ENCODE results near the gene TAF7. TPM values are rescaled to one million over a fixed set of nuclear protein-coding genes. Genes with fewer than 3 reads are reported as not detected.
A peak's percentile ranks its signal among the peaks of the same experiment; 100 is the strongest.

Gene TAF7
- total RNA-seq, result 10 to 100 TPM; 56.7 to 62.5 TPM

- Mint-ChIP-seq H3K36me3 (ENCODE audit: insufficient read depth in 2 of 2) (peaks cover 32 to 52% of the 10 kb centered on the region in 2 donors), H3K27ac (peak within 1 kb of the TSS; percentile 95), H3K27me3 (ENCODE audit: low read depth) (no peaks in the 10 kb centered on the region), H3K4me3 (peak within 1 kb of the TSS; percentile 90 to 100), H3K4me1 (ENCODE audit: low read depth) (peaks cover 37% of the 10 kb centered on the region), H3K9me3 (peaks cover 15 to 20% of the 10 kb centered on the region in 2 donors)
- peak; percentile 94 to 96 for DNase-seq
- peak; percentile 96 to 98 for ATAC-seq (replicated peaks in 1 of 2)
Measured at GRCh38 chr5:141320225-141321169, at the start of gene TAF7. TSS of gene TAF7 (minus strand) at chr5:141320784. CDS start at chr5:141320044, 740 bp downstream.

DNA sequence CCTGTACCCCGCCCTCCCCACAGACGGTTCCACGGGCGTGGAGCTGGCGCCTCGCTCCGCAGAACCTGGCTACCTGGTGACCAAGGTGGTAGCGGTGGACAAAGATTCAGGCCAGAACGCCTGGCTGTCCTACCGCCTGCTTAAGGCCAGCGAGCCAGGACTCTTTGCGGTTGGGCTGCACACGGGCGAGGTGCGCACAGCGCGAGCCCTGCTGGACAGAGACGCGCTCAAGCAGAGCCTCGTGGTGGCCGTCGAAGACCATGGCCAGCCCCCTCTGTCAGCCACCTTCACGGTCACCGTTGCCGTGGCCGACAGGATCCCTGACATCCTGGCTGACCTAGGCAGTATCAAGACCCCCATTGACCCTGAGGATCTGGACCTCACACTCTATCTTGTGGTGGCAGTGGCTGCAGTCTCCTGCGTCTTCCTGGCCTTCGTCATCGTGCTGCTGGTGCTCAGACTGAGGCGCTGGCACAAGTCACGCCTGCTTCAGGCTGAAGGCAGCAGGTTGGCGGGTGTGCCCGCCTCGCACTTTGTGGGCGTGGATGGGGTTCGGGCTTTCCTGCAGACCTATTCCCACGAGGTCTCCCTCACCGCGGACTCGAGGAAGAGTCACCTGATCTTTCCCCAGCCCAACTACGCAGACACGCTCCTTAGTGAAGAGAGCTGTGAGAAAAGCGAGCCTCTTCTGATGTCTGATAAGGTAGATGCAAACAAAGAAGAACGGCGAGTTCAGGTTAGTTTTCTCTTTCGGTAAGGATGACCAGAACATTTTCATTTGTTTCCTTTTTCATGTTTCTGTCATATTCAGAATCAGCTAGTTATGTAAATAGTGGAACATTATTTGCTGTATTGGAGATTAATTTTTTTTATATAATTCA, 45.7 kb upstream of the TAF7 start:
- Mint-ChIP-seq H3K36me3 (ENCODE audit: insufficient read depth in 2 of 2) (peaks cover 25 to 37% of the 10 kb centered on the region in 2 donors), H3K27ac (no peak overlapping the region), H3K9me3 (peaks cover 9 to 12% of the 10 kb centered on the region in 2 donors), H3K27me3 (ENCODE audit: low read depth) (peaks cover 89% of the 10 kb centered on the region), H3K4me1 (ENCODE audit: low read depth) (peaks cover 15% of the 10 kb centered on the region), H3K4me3 (no peak overlapping the region)
- no peak for ATAC-seq (replicated peaks in 1 of 2)
- DNase-seq, result no peak

DNA sequence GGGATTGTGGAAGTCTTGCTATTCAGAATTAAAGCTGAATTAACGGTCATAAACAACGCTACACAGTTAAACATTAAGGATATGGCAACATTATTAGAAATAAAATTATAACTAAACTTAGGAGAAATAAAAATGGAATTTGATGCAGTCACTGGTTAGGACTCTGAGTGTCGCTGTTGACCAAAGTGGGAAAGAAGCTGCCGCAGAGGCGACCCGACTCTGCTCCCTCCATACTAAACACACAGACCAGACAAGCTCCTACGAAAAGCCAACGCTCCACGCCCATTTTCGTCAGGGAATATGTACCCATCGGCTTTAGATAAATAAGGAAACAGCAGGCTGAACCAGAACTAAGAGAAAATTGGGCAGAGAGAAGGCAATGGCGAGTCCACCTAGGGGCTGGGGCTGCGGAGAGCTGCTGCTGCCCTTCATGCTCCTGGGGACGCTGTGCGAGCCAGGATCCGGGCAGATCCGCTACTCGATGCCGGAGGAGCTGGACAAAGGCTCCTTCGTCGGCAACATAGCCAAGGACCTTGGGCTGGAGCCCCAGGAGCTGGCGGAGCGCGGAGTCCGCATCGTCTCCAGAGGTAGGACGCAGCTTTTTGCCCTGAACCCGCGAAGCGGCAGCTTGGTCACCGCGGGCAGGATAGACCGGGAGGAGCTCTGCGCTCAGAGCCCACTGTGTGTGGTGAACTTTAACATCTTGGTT, 43.5 kb upstream of the TAF7 start, which contains the start of gene PCDHGA5:
PCDHGA5 (plus strand) TSS at position 211 of the 709 bp plus-strand sequence; CDS start at position 380, 169 bp downstream.
- Mint-ChIP-seq H3K4me1 (ENCODE audit: low read depth) (peaks cover 9% of the 10 kb centered on the region), H3K36me3 (ENCODE audit: insufficient read depth in 2 of 2) (peaks cover 33 to 44% of the 10 kb centered on the region in 2 donors), H3K27me3 (ENCODE audit: low read depth) (peaks cover 89% of the 10 kb centered on the region), H3K9me3 (peaks cover 9 to 14% of the 10 kb centered on the region in 2 donors), H3K27ac (peak within 1 kb of the TSS; percentile 83), H3K4me3 (no peak within 1 kb of the TSS)
- ATAC-seq (replicated peaks in 1 of 2) (no peak), DNase-seq (no peak)

DNA sequence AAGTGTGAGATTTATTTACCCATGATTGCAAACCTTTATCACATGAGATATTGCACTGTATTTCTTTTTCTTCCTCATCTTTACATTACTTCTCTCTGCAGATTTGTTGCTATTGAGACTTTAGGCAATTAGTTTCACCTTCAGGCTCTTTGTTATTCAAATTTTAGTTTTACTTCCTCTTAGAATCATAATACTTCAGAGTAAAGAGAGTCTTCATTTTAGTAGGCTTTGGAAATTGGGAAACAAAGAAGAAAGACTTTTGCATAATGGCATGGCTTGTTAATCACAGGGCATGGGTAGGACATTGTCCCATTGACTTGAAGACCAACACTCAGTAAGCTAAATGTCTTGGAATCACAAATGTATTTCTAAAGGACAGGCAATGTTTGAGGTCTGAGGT, 42.1 kb upstream of the TAF7 start:
- Mint-ChIP-seq H3K27ac (peak overlapping the region; percentile 11), H3K27me3 (ENCODE audit: low read depth) (peaks cover 86% of the 10 kb centered on the region), H3K36me3 (ENCODE audit: insufficient read depth in 2 of 2) (peaks cover 33 to 46% of the 10 kb centered on the region in 2 donors), H3K4me3 (no peak overlapping the region), H3K4me1 (ENCODE audit: low read depth) (peaks cover 9% of the 10 kb centered on the region), H3K9me3 (peaks cover 9 to 15% of the 10 kb centered on the region in 2 donors)
- no peak for DNase-seq
- no peak for ATAC-seq (replicated peaks in 1 of 2)

- Mint-ChIP-seq H3K4me3 (peak overlapping the region in 1 of 2 donors; percentile 17), H3K9me3 (peaks cover 9 to 15% of the 10 kb centered on the region in 2 donors), H3K27ac (no peak overlapping the region), H3K4me1 (ENCODE audit: low read depth) (peaks cover 9% of the 10 kb centered on the region), H3K36me3 (ENCODE audit: insufficient read depth in 2 of 2) (peaks cover 34 to 39% of the 10 kb centered on the region in 2 donors), H3K27me3 (ENCODE audit: low read depth) (peaks cover 92% of the 10 kb centered on the region)
- no peak for ATAC-seq (replicated peaks in 1 of 2)
- no peak for DNase-seq
Measured at GRCh38 chr5:141360685-141361084, 40.1 kb upstream of the TAF7 start.

GRCh38 chr5:141359790-141360426, 39.3 kb upstream of the TAF7 start, which contains the start of gene PCDHGB2:
TSS of gene PCDHGB2 (plus strand) at chr5:141359994. CDS start at chr5:141360136, 142 bp downstream.
- peaks cover 30 to 33% of the 10 kb centered on the region in 2 donors for H3K36me3 Mint-ChIP-seq (ENCODE audit: insufficient read depth in 2 of 2)
- H3K4me3 Mint-ChIP-seq, result peak within 1 kb of the TSS; percentile 80 to 81
- peaks cover 92% of the 10 kb centered on the region for H3K27me3 Mint-ChIP-seq (ENCODE audit: low read depth)
- DNase-seq (no peak), ATAC-seq (replicated peaks in 1 of 2) (peak; percentile 37 to 42)
- H3K9me3 Mint-ChIP-seq, result peaks cover 8 to 9% of the 10 kb centered on the region in 2 donors
- H3K4me1 Mint-ChIP-seq (ENCODE audit: low read depth), result peaks cover 6% of the 10 kb centered on the region
- peak within 1 kb of the TSS; percentile 30 for H3K27ac Mint-ChIP-seq

DNA sequence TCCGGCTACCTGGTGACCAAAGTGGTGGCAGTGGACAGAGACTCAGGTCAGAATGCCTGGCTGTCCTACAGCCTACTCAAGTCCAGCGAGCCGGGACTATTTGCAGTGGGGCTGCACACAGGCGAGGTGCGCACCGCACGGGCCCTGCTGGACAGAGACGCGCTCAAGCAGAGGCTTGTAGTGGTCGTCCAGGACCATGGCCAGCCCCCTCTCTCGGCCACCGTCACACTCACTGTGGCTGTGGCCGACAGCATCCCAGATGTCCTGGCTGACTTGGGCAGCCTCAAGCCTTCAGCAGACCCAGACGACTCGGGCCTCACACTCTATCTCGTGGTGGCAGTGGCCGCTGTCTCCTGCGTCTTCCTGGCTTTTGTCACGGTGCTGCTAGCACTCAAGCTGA, 36.4 kb upstream of the TAF7 start:
- no peak for ATAC-seq (replicated peaks in 1 of 2)
- no peak overlapping the region for H3K4me3 Mint-ChIP-seq
- peaks cover 8 to 12% of the 10 kb centered on the region in 2 donors for H3K9me3 Mint-ChIP-seq
- H3K27me3 Mint-ChIP-seq (ENCODE audit: low read depth), result peaks cover 89% of the 10 kb centered on the region
- H3K4me1 Mint-ChIP-seq (ENCODE audit: low read depth), result peaks cover 6% of the 10 kb centered on the region
- no peak overlapping the region for H3K27ac Mint-ChIP-seq
- DNase-seq, result no peak
- H3K36me3 Mint-ChIP-seq (ENCODE audit: insufficient read depth in 2 of 2), result peaks cover 22 to 24% of the 10 kb centered on the region in 2 donors

DNA sequence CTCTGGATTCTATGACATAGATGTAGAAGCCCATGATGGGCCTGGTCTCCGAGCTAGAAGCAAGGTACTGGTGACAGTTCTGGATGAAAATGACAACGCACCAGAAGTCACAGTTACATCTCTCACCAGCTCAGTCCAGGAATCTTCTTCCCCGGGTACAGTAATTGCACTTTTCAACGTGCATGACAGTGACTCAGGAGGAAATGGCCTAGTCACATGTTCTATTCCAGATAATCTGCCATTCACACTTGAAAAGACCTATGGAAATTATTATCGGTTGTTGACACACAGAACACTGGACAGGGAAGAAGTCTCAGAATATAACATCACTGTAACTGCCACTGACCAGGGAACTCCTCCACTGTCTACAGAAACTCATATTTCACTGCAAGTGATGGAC, 35.5 kb upstream of the TAF7 start:
- peaks cover 8 to 11% of the 10 kb centered on the region in 2 donors for H3K9me3 Mint-ChIP-seq
- H3K36me3 Mint-ChIP-seq (ENCODE audit: insufficient read depth in 2 of 2), result peaks cover 17 to 21% of the 10 kb centered on the region in 2 donors
- ATAC-seq (replicated peaks in 1 of 2) (no peak), DNase-seq (no peak)
- H3K27me3 Mint-ChIP-seq (ENCODE audit: low read depth), result peaks cover 82% of the 10 kb centered on the region
- H3K4me1 Mint-ChIP-seq (ENCODE audit: low read depth), result peaks cover 6% of the 10 kb centered on the region
- H3K4me3 Mint-ChIP-seq, result no peak overlapping the region
- no peak overlapping the region for H3K27ac Mint-ChIP-seq

GRCh38 chr5:141355641-141356040, 35.1 kb upstream of the TAF7 start:
- H3K36me3 Mint-ChIP-seq (ENCODE audit: insufficient read depth in 2 of 2), result peaks cover 12 to 16% of the 10 kb centered on the region in 2 donors
- peaks cover 8% of the 10 kb centered on the region in 2 donors for H3K9me3 Mint-ChIP-seq
- DNase-seq (no peak), ATAC-seq (replicated peaks in 1 of 2) (no peak)
- peak overlapping the region in 1 of 2 donors; percentile 65 for H3K4me3 Mint-ChIP-seq
- peaks cover 6% of the 10 kb centered on the region for H3K4me1 Mint-ChIP-seq (ENCODE audit: low read depth)
- peaks cover 81% of the 10 kb centered on the region for H3K27me3 Mint-ChIP-seq (ENCODE audit: low read depth)
- H3K27ac Mint-ChIP-seq, result no peak overlapping the region

DNA sequence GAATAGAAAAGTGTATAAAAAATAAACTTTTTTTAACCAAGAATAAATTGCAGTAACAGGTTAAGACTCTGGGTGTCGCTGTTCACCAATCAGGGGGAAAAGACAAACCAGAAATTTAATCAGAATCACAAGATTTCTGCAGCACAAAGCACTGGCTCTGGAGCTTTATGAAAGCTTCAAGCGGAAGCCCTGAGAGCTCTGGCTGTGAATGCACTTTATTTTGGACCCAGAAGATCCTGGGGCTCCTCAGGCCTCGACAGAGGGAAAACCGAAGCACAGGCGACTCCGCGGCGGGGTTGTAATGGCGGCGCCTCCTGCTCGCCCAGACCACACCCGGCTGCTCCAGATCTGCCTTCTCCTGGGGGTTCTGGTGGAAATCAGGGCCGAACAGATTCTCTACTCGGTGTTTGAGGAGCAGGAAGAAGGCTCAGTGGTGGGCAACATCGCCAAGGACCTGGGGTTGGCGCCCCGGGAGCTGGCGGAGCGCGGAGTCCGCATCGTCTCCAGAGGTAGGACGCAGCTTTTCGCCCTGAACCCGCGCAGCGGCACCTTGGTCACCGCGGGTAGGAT, 34.4 kb upstream of the TAF7 start, which contains the start of gene PCDHGA4:
PCDHGA4 (plus strand) TSS at position 122 of the 570 bp plus-strand sequence; CDS start at position 209, 87 bp downstream.
- Mint-ChIP-seq H3K36me3 (ENCODE audit: insufficient read depth in 2 of 2) (peaks cover 14 to 16% of the 10 kb centered on the region in 2 donors), H3K9me3 (peaks cover 10 to 11% of the 10 kb centered on the region in 2 donors), H3K4me1 (ENCODE audit: low read depth) (peaks cover 7% of the 10 kb centered on the region), H3K27ac (no peak within 1 kb of the TSS), H3K4me3 (peak within 1 kb of the TSS; percentile 65 to 73), H3K27me3 (ENCODE audit: low read depth) (peaks cover 81% of the 10 kb centered on the region)
- DNase-seq (no peak), ATAC-seq (replicated peaks in 1 of 2) (no peak)

- ATAC-seq (replicated peaks in 1 of 2), result no peak
- Mint-ChIP-seq H3K27me3 (ENCODE audit: low read depth) (peaks cover 77% of the 10 kb centered on the region), H3K4me3 (no peak overlapping the region), H3K9me3 (peaks cover 8 to 12% of the 10 kb centered on the region in 2 donors), H3K36me3 (ENCODE audit: insufficient read depth in 2 of 2) (peaks cover 17 to 19% of the 10 kb centered on the region in 2 donors), H3K4me1 (ENCODE audit: low read depth) (peaks cover 6% of the 10 kb centered on the region), H3K27ac (no peak overlapping the region)
- DNase-seq, result no peak
Measured at GRCh38 chr5:141351591-141351990, 31.0 kb upstream of the TAF7 start.

Measured in activated T-cell treated with anti-CD3 and anti-CD28 coated beads, Interleukin-2, amount 50 U/mL, for 72 hours (primary cell).